ENCODE results near the gene OXCT2. TPM values are rescaled to one million over a fixed set of nuclear protein-coding genes. Genes with fewer than 3 reads are reported as not detected.

Gene OXCT2
- total and polyA plus RNA-seq, 9 of the 15 experiments (the other 6 are each of a cell fraction or from before 2014, with no cell fraction given) = 0.08 to 0.64 (median 0.22) TPM; not detected in 2

DNA sequence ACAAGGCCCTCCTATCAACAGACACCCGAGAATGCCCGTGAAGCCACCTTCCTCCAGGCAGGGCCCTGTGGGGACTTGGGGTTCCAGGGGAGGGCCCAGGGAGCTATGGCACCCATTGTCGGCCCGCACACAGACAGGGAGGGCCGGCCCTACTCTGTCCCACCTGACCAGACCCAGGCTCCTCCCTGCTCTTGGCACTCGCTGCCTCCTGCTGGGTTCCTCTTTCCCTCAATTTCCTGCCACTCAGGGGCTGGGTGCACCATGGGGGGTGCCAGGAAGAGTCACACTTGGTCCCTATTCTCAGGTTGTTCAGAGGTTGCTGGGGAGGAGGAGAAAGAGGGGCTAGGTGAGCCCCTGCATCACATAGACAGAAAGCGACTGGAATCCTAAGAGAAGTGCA is 8.0 kb upstream of the OXCT2 start:
- ATAC-seq (no peak), FAIRE-seq (no peak), DNase-seq (ENCODE audit: extremely low read depth in 1 of 4, low spot score in 3 of 4) (peak in 1 of 4 experiments; percentile 10)
- H3K27me3 ChIP-seq (ENCODE audit: control insufficient read depth in 2 of 2, insufficient read depth in 2 of 2, low read length in 2 of 2) = peaks cover 12 to 53% of the 10 kb centered on the region in 2 experiments; a peak in 4 of 5 replicates
- POLR2A ChIA-PET = no interaction called here
- H3K4me3 ChIP-seq = no peak overlapping the region
- H3K4me1 ChIP-seq (replicated peaks in 1 of 2; ENCODE audit: control insufficient read depth in 2 of 2, insufficient read depth in 2 of 2, low read length in 2 of 2) = peaks cover 4 to 8% of the 10 kb centered on the region in 2 experiments; a peak in 2 of 5 replicates
- no peaks in the 10 kb centered on the region for H3K36me3 ChIP-seq (ENCODE audit: control insufficient read depth, insufficient read depth, low read length)
- WGBS (ENCODE audit: insufficient coverage, low coverage, missing lambda C conversion rate) = 15% methylated on average over 5 of the region's 7 CpGs
- no peak overlapping the region for H3K9ac ChIP-seq (ENCODE audit: insufficient read depth in 1 of 2, low read depth in 2 of 2, low read length in 2 of 2)
- peaks cover 6% of the 10 kb centered on the region; the same call in 1 of the 2 replicates for H4K20me1 ChIP-seq (replicated peaks; ENCODE audit: control insufficient read depth, insufficient read depth, low read length)
- CTCF ChIA-PET (ENCODE audit: low intra/inter-chr PET ratio) = no interaction called here
- H3K27ac ChIP-seq (ENCODE audit: extremely low read depth, low read depth, low read length) = no peak overlapping the region
- in situ Hi-C loops (cut with MboI) (loop anchor here (10.0 kb wide), 1 partner anchor 274 kb away; no protein-coding TSS in a partner anchor), intact Hi-C loops (cut with micrococcal nuclease) (no loop called here)
- no peaks in the 10 kb centered on the region for H3K79me2 ChIP-seq (ENCODE audit: control insufficient read depth, insufficient read depth, low read length)
- H2AFZ ChIP-seq (ENCODE audit: low read depth, low read length) = no peak overlapping the region
- no peak overlapping the region for H3K4me2 ChIP-seq (ENCODE audit: insufficient read depth, low read length)
- BruUV-seq (replicated peaks) = no TSS peak
- no peaks in the 10 kb centered on the region for H3K9me1 ChIP-seq (ENCODE audit: control insufficient read depth, insufficient read depth, low read length)
- H3K9me3 ChIP-seq (replicated peaks; ENCODE audit: control insufficient read depth, insufficient read depth, low read depth, low read length) = no peaks in the 10 kb centered on the region
- no peak for TF ChIP-seq MBD2 (IDR thresholded peaks at IDR 0.05; ENCODE audit: borderline replicate concordance, low read depth)
- TF ChIP-seq SNRNP70 (optimal IDR thresholded peaks at IDR 0.05; ENCODE audit: low read depth, low read length) = no peak
- TF ChIP-seq, protein P1, sequence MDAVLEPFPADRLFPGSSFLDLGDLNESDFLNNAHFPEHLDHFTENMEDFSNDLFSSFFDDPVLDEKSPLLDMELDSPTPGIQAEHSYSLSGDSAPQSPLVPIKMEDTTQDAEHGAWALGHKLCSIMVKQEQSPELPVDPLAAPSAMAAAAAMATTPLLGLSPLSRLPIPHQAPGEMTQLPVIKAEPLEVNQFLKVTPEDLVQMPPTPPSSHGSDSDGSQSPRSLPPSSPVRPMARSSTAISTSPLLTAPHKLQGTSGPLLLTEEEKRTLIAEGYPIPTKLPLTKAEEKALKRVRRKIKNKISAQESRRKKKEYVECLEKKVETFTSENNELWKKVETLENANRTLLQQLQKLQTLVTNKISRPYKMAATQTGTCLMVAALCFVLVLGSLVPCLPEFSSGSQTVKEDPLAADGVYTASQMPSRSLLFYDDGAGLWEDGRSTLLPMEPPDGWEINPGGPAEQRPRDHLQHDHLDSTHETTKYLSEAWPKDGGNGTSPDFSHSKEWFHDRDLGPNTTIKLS (IDR thresholded peaks at IDR 0.05; ENCODE audit: borderline replicate concordance, low read depth) = no peak
- no peak for TF ChIP-seq ZNF174 (CRISPR knock-in tag; IDR thresholded peaks at IDR 0.05)
- no peak for TF ChIP-seq KDM1A (IDR thresholded peaks at IDR 0.05)
- no peak for TF ChIP-seq ZNF347 (CRISPR knock-in tag; IDR thresholded peaks at IDR 0.05; ENCODE audit: low read depth)
- TF ChIP-seq HMGXB4 (CRISPR knock-in tag; IDR thresholded peaks at IDR 0.05) = no peak
- no peak for TF ChIP-seq SRSF1 (IDR thresholded peaks at IDR 0.05; ENCODE audit: low read depth, low read length)
- no peak for TF ChIP-seq MNT (conservative IDR thresholded peaks at IDR 0.05)
- no peak for TF ChIP-seq ZNF354B (CRISPR knock-in tag; IDR thresholded peaks at IDR 0.05)
- TF ChIP-seq, protein P2, sequence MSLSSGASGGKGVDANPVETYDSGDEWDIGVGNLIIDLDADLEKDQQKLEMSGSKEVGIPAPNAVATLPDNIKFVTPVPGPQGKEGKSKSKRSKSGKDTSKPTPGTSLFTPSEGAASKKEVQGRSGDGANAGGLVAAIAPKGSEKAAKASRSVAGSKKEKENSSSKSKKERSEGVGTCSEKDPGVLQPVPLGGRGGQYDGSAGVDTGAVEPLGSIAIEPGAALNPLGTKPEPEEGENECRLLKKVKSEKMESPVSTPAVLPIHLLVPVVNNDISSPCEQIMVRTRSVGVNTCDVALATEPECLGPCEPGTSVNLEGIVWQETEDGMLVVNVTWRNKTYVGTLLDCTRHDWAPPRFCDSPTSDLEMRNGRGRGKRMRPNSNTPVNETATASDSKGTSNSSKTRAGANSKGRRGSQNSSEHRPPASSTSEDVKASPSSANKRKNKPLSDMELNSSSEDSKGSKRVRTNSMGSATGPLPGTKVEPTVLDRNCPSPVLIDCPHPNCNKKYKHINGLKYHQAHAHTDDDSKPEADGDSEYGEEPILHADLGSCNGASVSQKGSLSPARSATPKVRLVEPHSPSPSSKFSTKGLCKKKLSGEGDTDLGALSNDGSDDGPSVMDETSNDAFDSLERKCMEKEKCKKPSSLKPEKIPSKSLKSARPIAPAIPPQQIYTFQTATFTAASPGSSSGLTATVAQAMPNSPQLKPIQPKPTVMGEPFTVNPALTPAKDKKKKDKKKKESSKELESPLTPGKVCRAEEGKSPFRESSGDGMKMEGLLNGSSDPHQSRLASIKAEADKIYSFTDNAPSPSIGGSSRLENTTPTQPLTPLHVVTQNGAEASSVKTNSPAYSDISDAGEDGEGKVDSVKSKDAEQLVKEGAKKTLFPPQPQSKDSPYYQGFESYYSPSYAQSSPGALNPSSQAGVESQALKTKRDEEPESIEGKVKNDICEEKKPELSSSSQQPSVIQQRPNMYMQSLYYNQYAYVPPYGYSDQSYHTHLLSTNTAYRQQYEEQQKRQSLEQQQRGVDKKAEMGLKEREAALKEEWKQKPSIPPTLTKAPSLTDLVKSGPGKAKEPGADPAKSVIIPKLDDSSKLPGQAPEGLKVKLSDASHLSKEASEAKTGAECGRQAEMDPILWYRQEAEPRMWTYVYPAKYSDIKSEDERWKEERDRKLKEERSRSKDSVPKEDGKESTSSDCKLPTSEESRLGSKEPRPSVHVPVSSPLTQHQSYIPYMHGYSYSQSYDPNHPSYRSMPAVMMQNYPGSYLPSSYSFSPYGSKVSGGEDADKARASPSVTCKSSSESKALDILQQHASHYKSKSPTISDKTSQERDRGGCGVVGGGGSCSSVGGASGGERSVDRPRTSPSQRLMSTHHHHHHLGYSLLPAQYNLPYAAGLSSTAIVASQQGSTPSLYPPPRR (CRISPR knock-in tag; IDR thresholded peaks at IDR 0.05; ENCODE audit: borderline replicate concordance) = no peak
- TF ChIP-seq MAZ (CRISPR knock-in tag; conservative IDR thresholded peaks at IDR 0.05 in 1 of 2, IDR thresholded peaks at IDR 0.05 in 1 of 2) = no peak

Measured in K562 (cell line).